Gastrocnemius medialis (tissue), 4 donors: ENCODE data around the gene SSNA1.

Experiments
- POLR2A ChIP-seq, 2 donors: fragments of 450-650 bp; IDR thresholded peaks; one replicate each; pipeline ENCODE4 v1.6.1; 2017; ENCODE audit warnings: antibody characterized with exemption in 2 of 2, mild to moderate bottlenecking in 2 of 2, moderate library complexity in 2 of 2
- TF ChIP-seq, protein P1 (sequence below), 5 experiments: fragments of 450-650 bp in 3 of 5; fragments of 200-600 bp in 2 of 5; sonication (generic) in 2 of 5; IDR thresholded peaks in 4 of 5; conservative IDR thresholded peaks in 1 of 5; 1 replicate in 4 of 5; 2 replicates in 1 of 5; pipeline ENCODE4 v1.5.1; 2016 to 2019; ENCODE audit warnings: antibody characterized with exemption in 5 of 5, mild to moderate bottlenecking in 3 of 5, moderate library complexity in 3 of 5

DNA sequence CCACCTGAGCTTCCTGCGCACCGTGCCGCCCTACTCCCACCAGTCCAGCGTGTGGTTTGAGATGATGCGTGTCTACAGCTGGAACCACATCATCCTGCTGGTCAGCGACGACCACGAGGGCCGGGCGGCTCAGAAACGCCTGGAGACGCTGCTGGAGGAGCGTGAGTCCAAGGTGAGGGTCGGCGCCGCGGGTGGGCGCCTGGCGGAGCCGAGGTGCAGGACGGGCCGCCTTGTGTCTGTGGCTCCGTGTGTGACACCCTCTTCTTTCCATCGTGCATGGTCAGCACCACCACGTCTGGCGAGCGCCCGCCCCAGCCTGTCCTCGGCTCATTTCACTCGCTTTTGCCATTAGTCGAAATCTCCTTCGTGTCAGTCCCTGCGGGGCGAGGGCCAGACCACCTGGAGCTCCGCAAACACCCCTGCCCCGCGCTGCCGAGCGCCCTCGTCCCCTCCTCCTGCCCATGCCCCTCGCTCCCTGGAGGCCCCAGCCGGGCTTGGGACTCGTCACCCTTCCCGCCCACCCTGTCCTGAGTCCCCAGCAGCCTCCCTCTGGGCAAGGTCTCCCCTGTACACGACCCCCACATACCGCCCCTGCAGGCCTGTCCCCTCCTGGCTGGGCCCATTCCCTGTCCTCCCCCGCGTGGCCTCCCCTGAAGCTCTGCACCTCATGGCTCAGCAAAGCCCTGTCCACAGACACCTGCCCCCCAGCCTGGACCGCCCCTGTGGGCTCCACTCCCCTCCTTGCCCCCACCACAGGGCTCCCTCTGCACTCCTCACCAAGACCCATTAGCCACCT is 42.5 kb upstream of the SSNA1 start:
- no peak for TF ChIP-seq POLR2A (IDR thresholded peaks at IDR 0.05)
- TF ChIP-seq, protein P1, sequence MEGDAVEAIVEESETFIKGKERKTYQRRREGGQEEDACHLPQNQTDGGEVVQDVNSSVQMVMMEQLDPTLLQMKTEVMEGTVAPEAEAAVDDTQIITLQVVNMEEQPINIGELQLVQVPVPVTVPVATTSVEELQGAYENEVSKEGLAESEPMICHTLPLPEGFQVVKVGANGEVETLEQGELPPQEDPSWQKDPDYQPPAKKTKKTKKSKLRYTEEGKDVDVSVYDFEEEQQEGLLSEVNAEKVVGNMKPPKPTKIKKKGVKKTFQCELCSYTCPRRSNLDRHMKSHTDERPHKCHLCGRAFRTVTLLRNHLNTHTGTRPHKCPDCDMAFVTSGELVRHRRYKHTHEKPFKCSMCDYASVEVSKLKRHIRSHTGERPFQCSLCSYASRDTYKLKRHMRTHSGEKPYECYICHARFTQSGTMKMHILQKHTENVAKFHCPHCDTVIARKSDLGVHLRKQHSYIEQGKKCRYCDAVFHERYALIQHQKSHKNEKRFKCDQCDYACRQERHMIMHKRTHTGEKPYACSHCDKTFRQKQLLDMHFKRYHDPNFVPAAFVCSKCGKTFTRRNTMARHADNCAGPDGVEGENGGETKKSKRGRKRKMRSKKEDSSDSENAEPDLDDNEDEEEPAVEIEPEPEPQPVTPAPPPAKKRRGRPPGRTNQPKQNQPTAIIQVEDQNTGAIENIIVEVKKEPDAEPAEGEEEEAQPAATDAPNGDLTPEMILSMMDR (IDR thresholded peaks at IDR 0.05 in 4 of 5, conservative IDR thresholded peaks at IDR 0.05 in 1 of 5) = no peak
